AG04450 (cell line): ENCODE measurements around the gene BAZ1B. TPM values are rescaled to one million over a fixed set of nuclear protein-coding genes. Genes with fewer than 3 reads are reported as not detected.

Source experiments
- CTCF ChIA-PET: fragments of 300-600, 350-600 bp; formaldehyde crosslinking; extraction: SDS; loops from one replicate; lab custom pipeline; 2022; ENCODE audit warnings: antibody characterized with exemption, inconsistent platforms; lab: Charles Lee
- POLR2A ChIA-PET: fragments of 350-600 bp; formaldehyde crosslinking; extraction: SDS; loops from one replicate; lab custom pipeline; 2021; ENCODE audit warnings: antibody characterized with exemption, inconsistent platforms; lab: Yijun Ruan, JAX
- DNase-seq: peaks from one replicate; pipeline ENCODE4 v3.0.0-alpha.2; 2011; ENCODE audit warnings: low read depth, low spot score
- H3K27ac ChIP-seq: one replicate; pipeline ENCODE4 v1.5.1; 2012; ENCODE audit warnings: low read depth, low read length, control low read depth
- H3K27me3 ChIP-seq: one replicate; pipeline ENCODE4 v1.6.0; 2012; ENCODE audit warnings: low read length; ENCODE audit not compliant: control insufficient read depth, insufficient read depth
- H3K4me3 ChIP-seq: 2 replicates; pipeline ENCODE4 v1.5.1; 2011; ENCODE audit warnings: mild to moderate bottlenecking, low read depth, low read length, control low read depth
- H3K9me3 ChIP-seq: 2 replicates; pipeline ENCODE4 v1.5.1; 2012; ENCODE audit warnings: low read length; ENCODE audit not compliant: control insufficient read depth, insufficient read depth
- CTCF ChIP-seq: IDR thresholded peaks from 2 replicates; pipeline ENCODE4 v1.5.1; 2011; ENCODE audit warnings: low read depth, low read length, control low read depth, inconsistent platforms
- polyA plus RNA-seq: library from polyadenylated mRNA; depleted of rRNA; stranded (reverse); fragments of >200 nt; gene quantifications from 2 replicates; pipeline ENCODE4 v1.2.3, GENCODE V29; 2011

Gene BAZ1B
- polyA plus RNA-seq, 1 experiment: 29.0 TPM

GRCh38 chr7:73520673-73521635 lies 1.1 kb downstream of the BAZ1B start:
- Histone ChIP-seq H3K4me3 (peak overlapping the region; percentile 80), H3K9me3 (no peaks in the 10 kb centered on the region; the same call in 1 of the 2 replicates), H3K27ac (peak overlapping the region; percentile 59), H3K27me3 (no peaks in the 10 kb centered on the region)
- CTCF ChIA-PET: interaction anchor here (0.6 kb wide), 1 partner anchor 193 kb away, joined by 3 read pairs; the partner anchor contains the start of gene TRIM50
- POLR2A ChIA-PET: interaction anchor here (1.2 to 1.3 kb wide), 2 partner anchors 39 to 44 kb away, joined by 3 read pairs; no protein-coding TSS in a partner anchor
- no peak for TF ChIP-seq CTCF
- no peak for DNase-seq

DNA sequence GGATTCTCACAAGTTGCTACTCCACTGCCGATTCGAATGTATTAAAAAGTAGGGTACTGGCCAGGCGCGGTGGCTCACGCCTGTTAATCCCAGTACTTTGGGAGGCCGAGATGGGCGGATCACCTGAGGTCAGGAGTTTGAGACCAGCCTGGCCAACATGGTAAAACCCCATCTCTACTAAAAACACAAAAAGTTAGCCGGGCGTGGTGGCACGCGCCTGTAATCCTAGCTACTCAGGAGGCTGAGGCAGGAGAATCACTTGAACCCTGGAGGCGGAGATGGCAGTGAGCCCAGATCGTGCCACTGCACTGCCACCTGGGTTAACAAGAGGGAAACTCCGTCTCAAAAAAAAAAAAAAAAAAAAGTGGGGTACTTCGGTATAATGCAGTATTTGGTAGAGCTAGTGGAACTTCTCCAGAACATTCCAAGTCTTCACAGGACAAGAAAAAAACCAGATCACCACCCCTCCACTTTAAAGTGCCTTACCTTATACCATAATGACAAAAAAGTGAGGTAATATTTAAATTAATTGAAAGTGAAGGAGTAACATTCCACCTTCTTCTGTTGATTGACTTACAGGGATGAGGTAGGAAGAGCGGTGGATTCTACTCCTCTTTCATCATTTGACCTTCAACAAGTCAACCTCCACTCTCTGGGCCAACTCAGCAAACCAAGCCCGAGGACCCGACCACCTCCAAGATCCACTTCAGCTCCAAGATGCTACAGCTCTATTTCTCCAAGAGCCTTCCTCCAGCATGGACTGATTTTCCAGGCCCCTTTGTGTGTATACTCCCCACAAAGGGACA lies 2.0 kb downstream of the BAZ1B start:
- ChIA-PET CTCF (interaction anchor here (0.6 to 2.4 kb wide), 2 partner anchors 68 to 179 kb away, joined by 9 read pairs; no protein-coding TSS in a partner anchor), POLR2A (no interaction called here)
- peak overlapping the region; percentile 80 for H3K4me3 ChIP-seq
- H3K9me3 ChIP-seq: no peaks in the 10 kb centered on the region; the same call in 1 of the 2 replicates
- TF ChIP-seq CTCF: no peak
- peak overlapping the region; percentile 43 for H3K27ac ChIP-seq
- no peak for DNase-seq
- H3K27me3 ChIP-seq: no peaks in the 10 kb centered on the region

DNA sequence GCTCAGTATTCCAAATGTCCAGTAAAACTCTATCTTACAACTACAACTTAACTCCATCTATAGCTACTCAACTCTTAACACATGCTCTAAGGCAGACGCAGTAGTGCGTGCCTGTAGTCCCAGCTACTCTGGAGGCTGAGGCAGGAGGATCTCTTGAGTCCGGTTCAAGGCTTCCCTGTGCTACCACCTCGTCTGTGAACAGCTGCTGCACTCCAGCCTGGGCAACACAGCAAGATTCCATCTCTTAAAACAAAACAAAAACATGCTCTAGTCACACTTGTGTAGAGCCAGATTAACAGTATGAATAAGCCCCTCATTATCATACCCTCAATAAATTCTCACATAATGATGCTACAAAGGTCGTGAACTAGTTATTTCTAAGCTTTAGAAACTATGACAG lies 3.6 kb downstream of the BAZ1B start:
- Histone ChIP-seq H3K27me3 (no peaks in the 10 kb centered on the region), H3K9me3 (no peaks in the 10 kb centered on the region; the same call in 1 of the 2 replicates), H3K27ac (no peak overlapping the region), H3K4me3 (no peak overlapping the region)
- no peak for TF ChIP-seq CTCF
- ChIA-PET POLR2A (no interaction called here), CTCF (interaction anchor here (1.0 to 2.4 kb wide), 3 partner anchors 67 to 207 kb away, joined by 3 to 9 read pairs (median 3); no protein-coding TSS in a partner anchor)
- DNase-seq: no peak

- ChIA-PET CTCF (interaction anchor here (1.3 to 2.4 kb wide), 2 partner anchors 66 to 175 kb away, joined by 3 to 9 read pairs; no protein-coding TSS in a partner anchor), POLR2A (no interaction called here)
- Histone ChIP-seq H3K27me3 (no peaks in the 10 kb centered on the region), H3K27ac (no peak overlapping the region), H3K4me3 (no peak overlapping the region), H3K9me3 (no peaks in the 10 kb centered on the region; the same call in 1 of the 2 replicates)
- no peak for TF ChIP-seq CTCF
- DNase-seq: no peak
Observed at GRCh38 chr7:73517241-73517995, 4.7 kb downstream of the BAZ1B start.
